OCI-LY3 (cell line): Measurements from ENCODE around the gene TBC1D2B.

Experiments used
- CTCF ChIP-seq: fragments of 200-600, 300-600 bp; sonication (generic); IDR thresholded peaks from 2 replicates; pipeline ENCODE4 v1.5.1; 2014; ENCODE audit warnings: antibody characterized with exemption, low read length, low read depth
- EZH2phosphoT487 ChIP-seq: fragments of 200-600 bp; shearing (Covaris generic); IDR thresholded peaks from 2 replicates; pipeline ENCODE4 v1.6.1; 2018; ENCODE audit warnings: antibody characterized with exemption, mixed run types, low read depth

- no peak for TF ChIP-seq CTCF
- no peak for TF ChIP-seq EZH2phosphoT487
Measured at GRCh38 chr15:77988347-77989295, 88.9 kb downstream of the TBC1D2B start.
